Measurements from ENCODE around the gene TENT5D.
A peak's percentile ranks its signal among the peaks of the same experiment; 100 is the strongest.

TENT5D gene

DNA sequence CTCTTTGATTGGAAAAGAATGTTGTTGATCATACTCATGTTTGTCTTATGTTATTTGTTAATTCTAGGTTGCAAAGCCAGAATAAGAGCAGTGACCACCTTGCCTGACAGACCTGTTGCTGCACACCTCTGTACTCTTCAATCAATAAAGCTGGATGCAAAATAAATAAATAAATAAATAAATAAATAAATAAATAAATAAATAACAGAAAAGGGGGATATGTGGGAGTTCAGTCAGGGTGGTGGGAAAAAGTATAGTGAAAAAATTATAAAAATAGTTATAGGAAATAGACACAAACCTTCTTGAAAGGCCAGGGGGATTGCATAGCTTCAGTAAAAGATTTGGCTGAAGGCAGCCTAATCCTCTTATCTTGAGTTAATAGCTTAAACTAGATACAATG is 51.3 kb downstream of the TENT5D start (continued):
- TF ChIP-seq ZXDB (tag by site-specific recombination; IDR thresholded peaks at IDR 0.05) (0 out of 2 replicates have a peak, but pooled peaks have one; percentile 25), REST (tag by site-specific recombination; IDR thresholded peaks at IDR 0.05) (peak; percentile 46; the same call in 1 of the 2 replicates), ZFP41 (tag by site-specific recombination; IDR thresholded peaks at IDR 0.05; ENCODE audit: borderline replicate concordance) (no peak), ZNF155 (tag by site-specific recombination; IDR thresholded peaks at IDR 0.05) (no peak), ZNF510 (tag by site-specific recombination; IDR thresholded peaks at IDR 0.05; ENCODE audit: insufficient replicate concordance) (peak; percentile 63), ZBTB21 (tag by site-specific recombination; IDR thresholded peaks at IDR 0.05) (0 out of 2 replicates have a peak, but pooled peaks have one; percentile 33), BCL11B (tag by site-specific recombination; IDR thresholded peaks at IDR 0.05; ENCODE audit: low read depth) (no peak), ZBTB11 (tag by site-specific recombination; conservative IDR thresholded peaks at IDR 0.05; ENCODE audit: low read depth) (peak; percentile 74), ZNF639 (tag by site-specific recombination; IDR thresholded peaks at IDR 0.05) (no peak), ZNF529 (tag by site-specific recombination; IDR thresholded peaks at IDR 0.05; ENCODE audit: insufficient replicate concordance) (peak; percentile 26), ZNF433 (tag by site-specific recombination; IDR thresholded peaks at IDR 0.05; ENCODE audit: low read depth) (peak; percentile 80), ZNF2 (tag by site-specific recombination; IDR thresholded peaks at IDR 0.05) (no peak), ZNF555 (tag by site-specific recombination; conservative IDR thresholded peaks at IDR 0.05) (peak; percentile 86), ZBTB1 (tag by site-specific recombination; IDR thresholded peaks at IDR 0.05) (0 out of 2 replicates have a peak, but pooled peaks have one; percentile 44), ZNF266 (tag by site-specific recombination; IDR thresholded peaks at IDR 0.05; ENCODE audit: low read depth) (peak; percentile 53; the same call in 1 of the 2 replicates), ZNF248 (tag by site-specific recombination; IDR thresholded peaks at IDR 0.05) (no peak)
- TF ChIP-seq, protein P1, sequence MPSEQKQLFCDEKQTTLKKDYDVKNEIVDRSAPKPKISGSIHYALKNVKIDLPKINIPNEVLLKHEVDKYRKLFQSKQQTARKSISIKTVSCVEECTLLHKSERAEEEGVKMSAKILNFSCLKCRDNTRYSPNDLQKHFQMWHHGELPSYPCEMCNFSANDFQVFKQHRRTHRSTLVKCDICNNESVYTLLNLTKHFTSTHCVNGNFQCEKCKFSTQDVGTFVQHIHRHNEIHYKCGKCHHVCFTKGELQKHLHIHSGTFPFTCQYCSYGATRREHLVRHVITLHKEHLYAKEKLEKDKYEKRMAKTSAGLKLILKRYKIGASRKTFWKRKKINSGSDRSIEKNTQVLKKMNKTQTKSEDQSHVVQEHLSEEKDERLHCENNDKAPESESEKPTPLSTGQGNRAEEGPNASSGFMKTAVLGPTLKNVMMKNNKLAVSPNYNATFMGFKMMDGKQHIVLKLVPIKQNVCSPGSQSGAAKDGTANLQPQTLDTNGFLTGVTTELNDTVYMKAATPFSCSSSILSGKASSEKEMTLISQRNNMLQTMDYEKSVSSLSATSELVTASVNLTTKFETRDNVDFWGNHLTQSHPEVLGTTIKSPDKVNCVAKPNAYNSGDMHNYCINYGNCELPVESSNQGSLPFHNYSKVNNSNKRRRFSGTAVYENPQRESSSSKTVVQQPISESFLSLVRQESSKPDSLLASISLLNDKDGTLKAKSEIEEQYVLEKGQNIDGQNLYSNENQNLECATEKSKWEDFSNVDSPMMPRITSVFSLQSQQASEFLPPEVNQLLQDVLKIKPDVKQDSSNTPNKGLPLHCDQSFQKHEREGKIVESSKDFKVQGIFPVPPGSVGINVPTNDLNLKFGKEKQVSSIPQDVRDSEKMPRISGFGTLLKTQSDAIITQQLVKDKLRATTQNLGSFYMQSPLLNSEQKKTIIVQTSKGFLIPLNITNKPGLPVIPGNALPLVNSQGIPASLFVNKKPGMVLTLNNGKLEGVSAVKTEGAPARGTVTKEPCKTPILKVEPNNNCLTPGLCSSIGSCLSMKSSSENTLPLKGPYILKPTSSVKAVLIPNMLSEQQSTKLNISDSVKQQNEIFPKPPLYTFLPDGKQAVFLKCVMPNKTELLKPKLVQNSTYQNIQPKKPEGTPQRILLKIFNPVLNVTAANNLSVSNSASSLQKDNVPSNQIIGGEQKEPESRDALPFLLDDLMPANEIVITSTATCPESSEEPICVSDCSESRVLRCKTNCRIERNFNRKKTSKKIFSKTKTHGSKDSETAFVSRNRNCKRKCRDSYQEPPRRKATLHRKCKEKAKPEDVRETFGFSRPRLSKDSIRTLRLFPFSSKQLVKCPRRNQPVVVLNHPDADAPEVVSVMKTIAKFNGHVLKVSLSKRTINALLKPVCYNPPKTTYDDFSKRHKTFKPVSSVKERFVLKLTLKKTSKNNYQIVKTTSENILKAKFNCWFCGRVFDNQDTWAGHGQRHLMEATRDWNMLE (tag by site-specific recombination; conservative IDR thresholded peaks at IDR 0.05; ENCODE audit: low read depth): peak; percentile 71
